ENCODE data around the gene PPP3CA.
A peak's percentile ranks its signal among the peaks of the same experiment; 100 is the strongest.
"Not testable (repeated sequence)": the region's sequence is repeated elsewhere in the genome, so short reads cannot be mapped to it uniquely, and the experiment has no call there.

PPP3CA gene

DNA sequence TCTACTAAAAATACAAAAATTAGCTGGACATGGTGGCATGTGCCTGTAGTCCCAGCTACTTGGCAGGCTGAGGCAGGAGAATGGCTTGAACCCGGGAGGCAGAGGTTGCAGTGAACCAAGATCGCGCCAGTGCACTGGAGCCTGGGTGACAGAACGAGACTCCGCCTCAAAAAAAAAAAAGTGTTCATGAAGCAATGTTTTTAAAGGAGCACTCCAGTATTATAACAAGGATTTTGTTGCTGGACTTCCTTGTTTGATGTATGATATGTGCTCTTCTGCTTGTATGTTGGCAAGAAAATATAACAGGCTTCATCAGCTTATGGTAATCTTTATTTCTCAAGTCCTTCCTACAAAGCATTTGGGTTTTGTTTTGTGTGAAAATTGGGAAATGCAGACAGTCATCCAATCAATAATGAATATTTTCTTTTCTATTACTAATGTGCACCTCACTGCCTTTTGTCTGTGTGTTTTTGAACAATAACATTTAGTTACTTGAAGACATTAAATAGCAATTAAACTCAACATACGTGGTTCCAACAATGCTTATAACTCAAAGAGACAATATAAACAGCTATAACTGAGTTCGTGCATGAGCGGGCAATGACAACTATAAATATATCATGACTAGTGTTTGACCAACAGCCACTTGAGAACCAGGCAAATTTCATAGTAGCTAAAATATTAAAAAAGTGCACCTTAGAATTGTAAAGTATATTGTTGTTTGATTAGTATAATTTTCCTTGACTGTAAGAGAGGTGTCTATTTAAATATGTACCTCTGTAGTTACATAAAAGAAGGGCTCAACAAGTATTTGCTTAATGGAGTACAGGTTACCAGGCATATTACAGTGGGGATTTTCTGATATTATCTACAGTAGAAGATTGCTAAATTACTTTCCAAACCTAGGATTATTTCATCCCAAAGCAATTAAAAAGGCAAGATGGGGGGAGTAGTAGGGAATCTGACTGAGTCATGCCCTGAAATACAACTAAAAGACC, 210.7 kb downstream of the PPP3CA start:
- DNase-seq = no peak

DNA sequence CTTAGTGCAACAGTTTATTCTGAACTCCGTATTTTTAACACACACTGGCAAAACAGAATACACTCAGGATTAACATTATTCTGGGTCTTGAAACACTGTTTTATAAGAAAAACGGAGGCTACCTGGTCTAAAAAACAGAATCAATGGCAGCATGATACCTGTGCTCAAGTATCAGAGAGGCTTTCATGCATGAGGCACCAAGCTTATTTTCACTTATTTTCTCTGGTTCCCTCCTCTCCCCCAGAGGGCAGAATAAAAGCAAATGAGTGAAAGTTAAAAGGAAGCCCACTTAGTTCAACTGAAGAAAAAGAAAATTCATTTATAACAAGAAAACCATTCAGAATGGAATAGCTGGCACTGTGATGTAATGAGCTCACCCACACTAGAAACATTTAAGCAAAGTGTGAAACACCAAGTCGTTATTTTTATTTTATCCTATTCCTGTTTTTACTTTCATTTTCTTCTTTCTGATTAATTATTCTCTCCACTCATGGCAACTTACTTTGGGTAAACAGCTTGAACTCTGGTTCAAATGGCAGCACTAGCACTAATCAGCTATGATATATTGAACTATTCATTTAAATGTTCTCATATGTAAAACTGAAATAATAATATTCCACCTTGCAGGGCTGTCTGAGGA, 211.8 kb downstream of the PPP3CA start:
- DNase-seq = no peak

DNA sequence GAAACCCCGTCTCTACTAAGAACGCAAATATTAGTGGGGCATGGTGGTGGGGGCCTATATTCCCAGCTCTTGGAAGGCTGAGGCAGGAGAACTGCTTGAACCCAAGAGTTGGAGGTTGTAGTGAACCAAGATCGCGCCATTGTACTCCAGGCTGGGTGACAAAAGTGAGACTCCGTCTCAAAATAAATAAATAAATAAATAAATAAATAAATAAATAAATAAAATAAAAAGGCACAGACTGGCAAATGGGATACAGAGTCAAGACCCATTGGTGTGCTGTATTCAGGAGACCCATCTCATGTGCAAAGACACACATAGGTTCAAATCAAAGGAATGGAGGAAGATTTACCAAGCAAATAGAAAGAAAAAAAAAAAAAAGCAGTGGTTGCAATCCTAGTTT, 216.3 kb downstream of the PPP3CA start:
- not testable (repeated sequence) for DNase-seq

DNA sequence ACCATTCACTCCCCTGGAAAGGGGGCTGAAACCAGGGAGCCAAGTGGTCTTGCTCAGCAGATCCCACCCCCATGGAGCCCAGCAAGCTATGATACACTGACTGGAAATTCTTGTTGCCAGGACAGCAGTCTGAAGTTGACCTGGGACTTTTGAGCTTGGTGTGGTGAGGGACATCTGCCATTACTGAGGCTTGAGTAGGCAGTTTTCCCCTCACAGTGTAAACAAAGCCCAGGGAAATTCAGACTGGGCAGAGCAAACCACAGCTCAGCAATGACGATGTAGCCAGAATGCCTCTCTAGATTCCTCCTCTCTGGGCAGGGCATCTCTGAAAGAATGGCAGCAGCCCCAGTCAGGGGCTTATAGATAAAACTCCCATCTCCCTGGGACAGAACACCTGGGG, 218.4 kb downstream of the PPP3CA start:
- not testable (repeated sequence) for DNase-seq

DNA sequence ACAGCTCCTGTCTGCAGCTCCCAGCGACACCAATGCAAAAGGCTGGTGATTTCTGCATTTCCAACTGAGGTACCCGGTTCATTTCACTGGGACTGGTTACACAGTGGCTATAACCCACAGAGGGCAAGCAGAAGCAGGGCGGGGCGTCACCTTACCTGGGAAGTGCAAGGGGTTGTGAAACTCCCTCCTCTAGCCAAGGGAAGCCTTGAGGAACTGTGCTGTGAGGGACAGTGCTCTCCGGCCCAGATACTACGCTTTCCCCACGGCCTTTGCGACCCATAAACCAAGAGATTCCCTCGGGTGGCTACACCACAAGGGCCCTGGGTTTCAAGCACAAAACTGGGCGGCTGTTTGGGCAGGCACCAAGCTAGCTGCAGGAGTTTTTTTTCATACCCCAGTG, 218.9 kb downstream of the PPP3CA start:
- DNase-seq = no peak

DNA sequence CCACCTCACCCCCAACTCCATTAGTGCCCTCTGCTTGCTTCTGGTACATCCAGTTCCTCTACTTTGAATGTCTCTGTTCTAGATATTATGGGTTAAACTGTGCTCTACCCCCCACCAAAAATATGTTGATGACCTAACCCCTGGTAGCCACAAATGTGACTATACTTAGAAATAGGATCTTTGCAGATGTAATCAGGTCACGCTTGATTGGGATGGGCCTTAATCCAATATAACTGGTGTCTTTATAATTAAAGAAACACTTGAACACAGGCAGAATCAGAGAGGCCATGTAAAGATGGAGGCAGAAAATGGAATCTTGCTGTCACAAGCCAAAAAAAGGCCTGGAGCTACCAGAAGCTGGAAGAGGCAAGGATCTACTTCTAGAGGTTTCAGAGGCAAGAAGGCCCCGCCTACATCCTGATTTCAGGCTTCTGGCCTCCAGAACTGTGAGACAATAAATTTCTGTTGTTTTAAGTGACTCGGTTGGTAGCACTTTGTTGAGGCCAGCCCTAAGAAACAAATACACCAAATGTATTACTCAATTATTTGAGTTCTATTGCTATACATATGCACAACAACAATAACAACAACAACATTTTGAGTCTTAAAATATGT, 220.0 kb downstream of the PPP3CA start:
- no peak for DNase-seq

DNA sequence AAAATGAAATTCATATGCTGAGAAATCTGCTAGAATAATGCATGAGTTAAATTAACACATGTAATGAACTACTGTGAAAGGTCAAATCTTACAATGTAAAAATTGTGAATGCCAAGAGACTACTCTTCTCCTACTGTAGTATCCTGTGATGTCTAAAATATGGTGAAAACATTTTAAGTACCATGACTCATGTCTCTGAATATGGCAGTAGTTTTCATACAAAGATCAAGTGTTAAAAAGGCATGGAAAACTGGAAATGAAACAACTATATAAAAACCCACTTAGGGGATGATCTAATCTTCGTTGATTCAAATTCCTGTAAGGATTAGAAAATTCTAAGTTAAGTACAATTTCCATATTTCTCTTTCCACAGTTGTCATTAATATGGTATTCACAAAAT, 221.3 kb downstream of the PPP3CA start:
- peak; percentile 56 for DNase-seq

DNA sequence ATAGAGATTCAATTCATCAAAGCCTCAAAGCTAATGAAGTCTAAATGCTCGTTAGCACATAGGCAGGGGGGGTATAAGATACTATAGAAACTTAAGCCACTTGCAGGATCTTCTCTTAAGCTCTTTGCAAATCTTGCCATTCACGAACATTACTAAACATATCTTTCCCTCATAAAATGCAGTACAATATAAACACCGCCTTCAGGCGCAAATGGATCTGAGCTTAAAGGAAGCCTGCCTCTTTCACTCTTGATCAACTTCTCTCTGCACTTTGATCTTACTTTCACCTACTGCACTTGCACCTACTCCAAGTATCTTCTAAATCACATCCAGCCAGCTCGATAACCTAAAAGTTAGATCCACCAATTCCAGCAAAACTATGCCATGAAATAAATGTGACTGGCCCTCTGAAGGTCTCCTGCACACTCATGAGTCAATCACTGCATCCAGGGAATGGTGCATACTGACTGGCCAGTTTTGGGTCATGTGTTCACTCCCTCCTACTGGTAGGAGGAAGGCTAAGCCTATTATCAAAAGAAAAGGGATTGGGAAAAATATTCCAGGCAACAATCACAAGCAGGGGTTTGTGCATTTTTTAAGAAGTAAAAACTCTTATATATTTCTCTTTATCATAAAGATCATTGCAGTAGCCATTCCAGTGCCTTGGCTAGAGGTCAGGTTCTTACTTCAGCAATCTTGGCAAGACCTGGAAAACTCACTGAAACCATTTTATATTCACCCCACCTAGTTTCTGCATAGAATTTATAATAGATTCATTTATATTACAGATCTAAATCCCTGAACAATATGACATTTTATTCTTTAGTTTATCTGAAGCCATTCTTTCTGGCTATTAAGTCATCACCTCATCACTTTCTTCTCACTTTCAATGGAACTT, 222.0 kb downstream of the PPP3CA start:
- no peak for DNase-seq

DNA sequence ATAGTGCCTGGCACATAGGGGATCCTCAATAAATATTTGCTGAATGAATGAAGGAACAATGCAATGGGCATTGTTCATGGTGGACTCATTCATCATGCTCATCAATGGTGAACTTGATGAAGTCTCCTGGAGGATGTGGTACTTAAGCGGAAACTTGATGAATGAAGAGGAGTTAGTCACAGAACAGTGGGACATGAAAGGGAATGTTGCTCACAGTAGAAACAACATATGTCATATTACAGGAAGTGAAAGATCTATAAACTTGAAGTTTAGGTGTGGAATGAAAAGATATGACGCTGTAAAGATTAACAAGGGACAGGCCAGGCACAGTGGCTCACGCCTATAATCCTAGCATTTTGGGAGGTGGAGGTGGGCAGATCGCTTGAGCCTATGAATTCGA, 224.1 kb downstream of the PPP3CA start:
- DNase-seq = peak; percentile 14

DNA sequence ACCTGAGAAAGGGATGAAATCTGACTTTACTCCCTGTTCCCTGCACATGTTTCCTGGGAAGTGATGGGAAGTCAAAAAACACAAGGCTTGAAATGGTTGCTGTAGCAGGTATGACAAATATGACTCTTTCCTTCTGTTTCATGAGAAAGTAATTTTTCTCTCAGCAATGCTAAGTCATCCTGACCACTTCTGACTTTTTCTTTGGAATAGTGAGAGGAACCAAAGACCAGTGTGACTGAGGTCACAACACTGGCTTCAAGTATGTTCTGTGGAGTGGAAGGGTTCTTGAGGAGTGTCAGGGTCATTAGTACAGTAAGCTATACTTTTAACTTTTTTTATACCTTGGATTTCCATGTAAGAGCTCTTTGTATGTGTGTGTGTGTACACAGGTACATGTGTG, 225.3 kb downstream of the PPP3CA start:
- DNase-seq = peak; percentile 23

DNA sequence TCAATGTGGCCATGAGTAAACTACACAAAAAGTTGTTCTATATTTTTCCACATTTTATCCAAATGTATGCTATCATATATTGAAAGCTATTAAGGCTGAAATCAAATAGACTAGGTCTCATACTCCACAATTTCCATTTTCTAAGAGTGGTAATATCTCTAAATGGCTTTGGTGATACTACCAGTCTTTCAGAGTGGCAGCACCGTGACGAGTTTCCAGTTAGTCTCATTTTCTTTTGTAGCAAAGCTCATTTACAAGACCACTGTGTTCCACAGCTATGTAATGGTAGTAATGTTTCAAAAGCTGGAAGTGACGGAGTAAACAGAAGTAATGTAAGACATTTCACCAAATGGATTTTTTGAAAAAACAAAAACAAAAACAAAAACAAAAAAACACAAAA, 228.2 kb downstream of the PPP3CA start:
- no peak for DNase-seq

DNA sequence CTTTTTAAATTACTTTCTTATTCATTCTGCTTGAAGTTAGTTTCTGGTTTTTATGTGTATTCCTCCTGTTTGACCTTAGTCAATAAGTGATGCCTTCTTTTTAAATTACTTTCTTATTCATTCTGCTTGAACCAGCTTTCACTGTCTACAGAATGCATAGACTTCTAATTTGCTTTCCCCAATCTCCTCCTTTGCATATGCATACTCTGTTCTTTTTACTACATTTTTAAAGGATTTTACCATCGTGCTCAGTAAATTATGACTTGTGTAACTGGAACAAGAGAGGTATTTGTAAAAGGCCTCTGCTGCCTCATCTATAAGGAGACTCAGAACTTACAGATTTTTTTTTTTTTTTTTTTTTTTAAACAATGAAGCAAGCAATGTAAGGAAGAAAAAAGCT, 228.7 kb downstream of the PPP3CA start:
- DNase-seq = no peak

DNA sequence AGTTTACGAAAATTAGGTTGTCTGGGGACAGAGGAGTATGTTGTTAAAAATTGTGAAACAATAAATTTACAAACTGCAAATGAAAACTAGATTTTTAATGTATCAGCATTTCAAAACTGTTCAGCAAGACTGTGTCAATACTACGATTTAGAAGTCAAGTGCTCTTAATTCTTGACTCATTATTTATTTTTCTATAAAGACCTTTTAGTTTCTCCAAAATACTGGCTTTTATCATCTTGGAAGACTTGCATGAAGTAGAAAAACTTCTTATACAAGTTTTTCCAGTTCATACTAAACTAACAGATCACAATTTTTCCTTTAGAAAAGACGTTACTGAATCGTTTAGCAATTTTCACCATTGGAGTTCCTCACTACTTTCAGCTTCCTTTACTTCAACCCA, 231.4 kb downstream of the PPP3CA start:
- DNase-seq = no peak

DNA sequence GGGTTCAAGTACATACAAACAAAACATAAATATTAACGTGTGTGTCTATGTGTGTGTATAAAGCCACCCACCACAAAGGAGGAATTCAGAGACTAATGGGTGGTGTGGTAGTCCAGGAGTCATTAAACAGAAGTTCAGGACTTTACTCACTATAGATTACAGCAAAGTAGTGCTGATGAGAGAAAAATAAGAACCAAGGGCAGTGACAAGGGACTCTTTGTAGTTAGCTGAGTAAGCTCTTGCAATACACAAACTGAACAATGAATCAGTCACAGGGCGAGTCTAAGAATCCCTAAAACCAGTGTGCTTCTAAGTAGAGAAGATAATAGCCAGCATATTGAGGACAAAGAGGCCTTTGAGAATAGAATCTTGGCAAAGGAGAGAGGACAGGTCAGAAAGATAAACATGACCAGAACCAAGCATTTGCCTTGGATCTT, 232.4 kb downstream of the PPP3CA start:
- no peak for DNase-seq

DNA sequence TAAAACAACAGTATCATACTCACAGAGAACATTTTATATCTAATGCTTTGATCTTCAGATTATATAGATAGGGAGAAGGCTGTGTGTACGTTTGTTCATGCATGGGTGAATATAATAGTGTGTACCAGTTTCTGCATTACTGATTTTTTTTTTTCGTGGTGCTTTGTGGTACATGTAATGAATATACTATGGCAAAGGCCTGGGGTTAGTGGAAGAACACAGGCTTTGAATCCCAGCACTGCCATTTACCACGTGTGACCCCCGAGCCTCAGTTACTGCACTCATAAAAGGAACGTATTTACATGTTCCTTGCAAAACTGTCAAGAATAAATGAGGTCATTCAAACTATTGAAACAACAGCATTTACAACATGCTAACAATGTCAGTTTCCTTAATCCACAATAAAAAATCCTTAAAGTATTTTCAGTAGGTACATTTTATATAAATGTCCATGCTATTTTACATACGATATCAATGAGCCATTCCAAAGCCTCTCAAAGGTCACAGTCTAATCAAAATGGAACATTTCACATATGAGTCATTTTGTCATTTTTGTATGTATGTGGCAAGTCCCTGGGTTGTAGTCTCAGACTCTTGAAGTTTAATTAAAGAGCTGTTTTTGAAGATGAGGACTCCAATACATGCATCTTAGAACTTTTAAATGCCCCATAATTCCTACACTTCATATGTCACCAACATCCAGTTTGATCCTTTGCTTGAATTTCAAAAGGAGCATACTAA, 242.8 kb downstream of the PPP3CA start:
- peak; percentile 31 for DNase-seq

DNA sequence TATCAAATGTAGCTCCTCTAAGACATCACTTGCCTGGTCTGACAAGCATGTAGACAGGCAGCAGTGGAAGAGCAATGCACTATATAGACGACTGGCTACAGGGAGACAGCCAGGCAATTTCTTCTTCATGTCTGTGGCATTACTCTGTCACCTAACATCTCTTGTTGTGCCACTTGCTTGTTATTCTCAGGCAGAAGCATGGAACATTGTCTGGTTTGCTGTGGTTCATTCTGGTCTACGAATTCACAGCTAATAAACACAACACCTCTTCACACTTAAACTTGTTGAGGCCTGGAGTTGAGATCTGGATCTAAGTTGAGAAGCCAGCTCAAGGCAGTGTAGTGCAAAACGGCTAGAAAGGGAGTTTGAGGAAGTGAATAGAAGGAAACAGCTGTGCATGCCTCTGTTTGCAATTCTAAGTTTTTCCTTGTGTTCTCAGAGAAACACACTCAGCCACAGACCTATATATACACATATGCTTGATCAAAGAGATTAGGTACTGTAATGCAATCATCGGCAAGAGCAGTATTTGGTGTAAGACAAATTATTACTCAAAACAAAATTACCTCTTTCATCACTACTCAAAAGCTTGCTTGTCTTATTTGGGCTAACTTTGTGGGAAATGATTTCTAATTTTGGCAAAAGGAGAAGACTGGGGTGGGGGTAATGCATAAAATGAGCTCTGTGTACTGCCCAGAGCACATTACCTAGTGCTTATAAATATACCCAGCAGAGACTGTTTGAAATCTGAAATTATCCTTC, 243.8 kb downstream of the PPP3CA start:
- DNase-seq = no peak

DNA sequence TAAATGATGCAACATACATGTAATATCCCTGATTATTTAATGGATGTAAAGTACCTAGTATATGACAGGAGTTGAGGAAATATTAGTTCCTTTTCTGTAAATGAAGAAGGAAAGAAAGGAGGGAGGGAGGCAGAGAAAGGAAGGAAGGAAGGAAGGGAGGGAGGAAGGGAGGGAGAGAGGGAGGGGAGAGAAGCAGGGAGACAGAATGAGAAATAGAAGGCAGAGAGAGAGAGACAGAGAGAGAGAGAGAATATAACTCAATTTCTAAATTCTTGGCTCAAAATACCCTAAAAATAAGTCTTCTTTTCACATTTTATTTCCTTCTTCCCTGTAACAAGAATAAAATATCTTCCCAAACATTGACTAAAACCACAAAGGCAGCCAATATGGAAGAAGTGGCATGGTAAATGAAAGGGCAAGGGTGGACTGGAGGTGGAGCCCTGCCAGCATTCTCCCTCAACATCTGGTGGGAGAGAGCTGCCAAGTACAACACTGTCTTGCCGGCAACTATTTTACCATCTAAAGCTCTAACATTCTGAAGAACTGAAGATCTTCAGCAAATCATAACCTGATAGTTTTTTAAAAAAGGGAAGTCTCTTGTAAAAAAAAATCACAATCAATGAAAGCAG, 245.1 kb downstream of the PPP3CA start:
- peak; percentile 73 for DNase-seq

DNA sequence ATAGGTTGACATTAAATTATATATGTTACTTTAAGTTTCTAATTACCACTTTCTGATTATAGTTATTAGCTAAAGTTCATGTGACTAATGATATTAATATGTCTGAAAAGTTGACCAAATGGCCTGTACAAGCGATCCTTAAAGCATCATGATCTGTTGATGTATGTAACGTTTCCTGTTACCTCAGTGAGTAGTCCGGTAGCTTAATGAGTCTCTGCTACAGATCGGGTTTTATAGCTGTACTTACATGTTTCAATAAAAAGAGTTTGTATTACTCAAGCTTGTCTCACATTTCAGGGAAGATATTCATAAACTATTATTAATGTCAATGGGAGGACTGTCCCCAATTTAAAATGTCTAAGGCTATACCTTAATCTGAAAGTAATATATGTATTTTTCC, 246.3 kb downstream of the PPP3CA start:
- no peak for DNase-seq

DNA sequence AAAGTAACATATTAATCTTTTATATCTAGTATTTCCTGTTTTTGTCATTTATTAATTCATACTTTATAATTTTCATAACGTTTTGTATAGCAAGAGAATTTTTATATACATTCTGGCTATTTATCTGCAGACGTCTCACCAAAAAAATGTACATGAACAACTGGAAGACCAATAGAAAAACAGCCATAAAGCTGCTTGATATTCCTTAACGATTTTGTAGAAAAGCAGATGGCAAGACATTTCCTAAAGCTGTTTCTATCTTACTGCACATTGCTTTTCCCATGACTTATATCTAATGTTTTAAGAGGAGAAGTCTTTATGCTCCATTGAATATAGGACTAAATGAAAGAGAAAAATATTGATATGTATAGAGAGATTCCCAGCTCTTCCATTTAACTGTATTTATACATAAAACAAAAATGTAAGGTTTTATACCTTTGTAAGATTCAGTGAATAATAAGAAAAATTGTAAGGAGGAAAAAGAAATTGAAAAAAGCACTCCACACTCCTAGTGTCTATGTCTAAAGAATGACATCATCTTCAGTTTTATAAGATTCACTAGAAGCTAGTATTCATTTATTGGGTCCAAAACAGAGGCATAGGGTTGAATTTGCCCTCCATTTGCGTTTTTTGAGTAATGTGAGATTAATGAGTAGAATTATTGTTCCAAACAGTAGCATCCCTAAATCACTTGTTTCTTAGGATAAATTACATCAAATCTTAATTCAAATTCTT, 248.5 kb downstream of the PPP3CA start:
- DNase-seq = no peak

DNA sequence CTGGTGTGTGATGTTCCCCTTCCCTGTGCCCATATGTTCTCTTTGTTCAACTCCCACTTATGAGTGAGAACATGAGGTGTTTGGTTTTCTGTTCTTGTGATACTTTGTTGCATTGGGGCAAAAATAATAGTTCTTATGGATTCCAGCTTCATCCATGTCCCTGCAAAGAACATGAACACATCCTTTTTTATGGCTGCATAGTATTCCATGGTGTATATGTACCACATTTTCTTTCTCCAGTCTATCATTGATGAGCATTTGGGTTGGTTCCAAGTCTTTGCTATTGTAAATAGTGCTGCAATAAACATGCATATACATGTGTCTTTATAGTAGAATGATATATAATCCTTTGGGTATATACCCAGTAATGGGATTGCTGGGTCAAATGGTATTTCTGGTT, 254.7 kb downstream of the PPP3CA start:
- DNase-seq = not testable (repeated sequence)

All from fibroblast of skin of back (primary cell).